Ishikawa (cell line): ENCODE data around the gene PGLYRP2.

ENCODE experiments used
- CEBPB ChIP-seq: IDR thresholded peaks from 2 replicates; pipeline ENCODE4 v1.6.1; 2012
- EGR1 ChIP-seq: IDR thresholded peaks from 2 replicates; pipeline ENCODE4 v1.6.1; 2012
- EP300 ChIP-seq: IDR thresholded peaks from 2 replicates; pipeline ENCODE4 v1.6.1; 2012; ENCODE audit warnings: borderline replicate concordance
- FOXM1 ChIP-seq: IDR thresholded peaks from 2 replicates; pipeline ENCODE4 v1.6.1; 2012; ENCODE audit warnings: low read depth, borderline replicate concordance
- MAX ChIP-seq: IDR thresholded peaks from 2 replicates; pipeline ENCODE4 v1.6.1; 2012
- RAD21 ChIP-seq: IDR thresholded peaks from 2 replicates; pipeline ENCODE4 v1.6.1; 2012; ENCODE audit warnings: low read depth
- TAF1 ChIP-seq: IDR thresholded peaks from 2 replicates; pipeline ENCODE4 v1.6.1; 2012; ENCODE audit warnings: low read depth, mild to moderate bottlenecking
- TCF12 ChIP-seq: IDR thresholded peaks from 2 replicates; pipeline ENCODE4 v1.6.1; 2012; ENCODE audit warnings: low read depth
- YY1 ChIP-seq: IDR thresholded peaks from 2 replicates; pipeline ENCODE4 v1.6.1; 2012; ENCODE audit warnings: low read depth
- ZBTB7A ChIP-seq: IDR thresholded peaks from 2 replicates; pipeline ENCODE4 v1.6.1; 2012; ENCODE audit warnings: low read depth
- TF ChIP-seq, protein P1 (sequence below): IDR thresholded peaks from 2 replicates; pipeline ENCODE4 v1.6.1; 2012; ENCODE audit warnings: low read depth, mild to moderate bottlenecking

DNA sequence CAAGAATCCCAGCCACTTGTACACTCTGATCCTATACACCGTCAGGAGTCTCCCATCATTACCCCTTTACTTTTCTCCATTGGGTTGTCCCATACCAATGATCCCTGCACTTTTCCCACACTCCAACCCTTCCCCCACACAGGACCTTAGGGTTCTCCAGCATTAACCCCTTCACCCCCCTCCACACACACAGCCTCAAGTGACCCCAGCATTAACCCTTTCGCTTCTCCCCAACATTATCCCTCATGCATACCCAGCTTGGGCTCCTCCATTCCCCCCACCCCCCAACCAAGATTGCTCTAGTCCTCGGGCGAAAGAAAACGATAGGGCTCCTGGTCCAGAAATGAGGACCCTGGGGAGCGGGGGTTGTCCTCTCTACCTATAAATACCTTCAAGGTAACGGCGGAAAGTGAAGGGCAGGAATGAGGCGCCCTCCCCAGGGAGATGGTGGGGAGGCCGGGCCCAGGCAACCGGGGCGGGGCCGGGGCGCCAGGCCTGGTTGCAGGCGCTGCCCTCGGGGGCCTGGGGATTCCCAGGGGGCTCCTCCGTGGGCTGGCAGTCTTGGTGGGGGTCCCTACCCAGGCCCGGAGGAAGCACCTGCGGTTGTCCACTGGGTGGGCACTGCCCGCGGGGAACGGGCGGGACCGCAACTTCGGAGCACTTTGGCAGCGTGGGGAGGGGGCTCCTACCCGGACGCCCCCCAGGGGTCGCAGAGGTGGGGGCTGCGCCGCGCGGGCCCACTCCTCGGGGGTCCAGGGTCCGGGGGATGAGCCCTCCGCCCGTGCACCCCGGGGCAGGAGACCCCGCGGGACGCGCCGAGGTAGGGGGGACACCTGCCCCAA is 30.3 kb downstream of the PGLYRP2 start:
- TF ChIP-seq EP300 (no peak), YY1 (no peak), TAF1 (no peak), CEBPB (no peak), RAD21 (no peak), MAX (no peak), EGR1 (no peak), ZBTB7A (peak; percentile 99), FOXM1 (no peak), TCF12 (no peak)
- TF ChIP-seq, protein P1, sequence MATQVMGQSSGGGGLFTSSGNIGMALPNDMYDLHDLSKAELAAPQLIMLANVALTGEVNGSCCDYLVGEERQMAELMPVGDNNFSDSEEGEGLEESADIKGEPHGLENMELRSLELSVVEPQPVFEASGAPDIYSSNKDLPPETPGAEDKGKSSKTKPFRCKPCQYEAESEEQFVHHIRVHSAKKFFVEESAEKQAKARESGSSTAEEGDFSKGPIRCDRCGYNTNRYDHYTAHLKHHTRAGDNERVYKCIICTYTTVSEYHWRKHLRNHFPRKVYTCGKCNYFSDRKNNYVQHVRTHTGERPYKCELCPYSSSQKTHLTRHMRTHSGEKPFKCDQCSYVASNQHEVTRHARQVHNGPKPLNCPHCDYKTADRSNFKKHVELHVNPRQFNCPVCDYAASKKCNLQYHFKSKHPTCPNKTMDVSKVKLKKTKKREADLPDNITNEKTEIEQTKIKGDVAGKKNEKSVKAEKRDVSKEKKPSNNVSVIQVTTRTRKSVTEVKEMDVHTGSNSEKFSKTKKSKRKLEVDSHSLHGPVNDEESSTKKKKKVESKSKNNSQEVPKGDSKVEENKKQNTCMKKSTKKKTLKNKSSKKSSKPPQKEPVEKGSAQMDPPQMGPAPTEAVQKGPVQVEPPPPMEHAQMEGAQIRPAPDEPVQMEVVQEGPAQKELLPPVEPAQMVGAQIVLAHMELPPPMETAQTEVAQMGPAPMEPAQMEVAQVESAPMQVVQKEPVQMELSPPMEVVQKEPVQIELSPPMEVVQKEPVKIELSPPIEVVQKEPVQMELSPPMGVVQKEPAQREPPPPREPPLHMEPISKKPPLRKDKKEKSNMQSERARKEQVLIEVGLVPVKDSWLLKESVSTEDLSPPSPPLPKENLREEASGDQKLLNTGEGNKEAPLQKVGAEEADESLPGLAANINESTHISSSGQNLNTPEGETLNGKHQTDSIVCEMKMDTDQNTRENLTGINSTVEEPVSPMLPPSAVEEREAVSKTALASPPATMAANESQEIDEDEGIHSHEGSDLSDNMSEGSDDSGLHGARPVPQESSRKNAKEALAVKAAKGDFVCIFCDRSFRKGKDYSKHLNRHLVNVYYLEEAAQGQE, result no peak
